Neural progenitor cell (in vitro differentiated cells): Measurements from ENCODE around the gene CACNA1C.

Experiments used
- EZH2 ChIP-seq: fragments of 200-600 bp; sonication (generic); IDR thresholded peaks from 2 replicates; pipeline ENCODE4 v1.6.1; 2017; ENCODE audit warnings: antibody characterized with exemption, mild to moderate bottlenecking, moderate library complexity
- TF ChIP-seq, protein P1 (sequence below): fragments of 200-600 bp; sonication (generic); IDR thresholded peaks from 2 replicates; pipeline ENCODE4 v1.5.1; 2017; ENCODE audit warnings: antibody characterized with exemption, mild to moderate bottlenecking

DNA sequence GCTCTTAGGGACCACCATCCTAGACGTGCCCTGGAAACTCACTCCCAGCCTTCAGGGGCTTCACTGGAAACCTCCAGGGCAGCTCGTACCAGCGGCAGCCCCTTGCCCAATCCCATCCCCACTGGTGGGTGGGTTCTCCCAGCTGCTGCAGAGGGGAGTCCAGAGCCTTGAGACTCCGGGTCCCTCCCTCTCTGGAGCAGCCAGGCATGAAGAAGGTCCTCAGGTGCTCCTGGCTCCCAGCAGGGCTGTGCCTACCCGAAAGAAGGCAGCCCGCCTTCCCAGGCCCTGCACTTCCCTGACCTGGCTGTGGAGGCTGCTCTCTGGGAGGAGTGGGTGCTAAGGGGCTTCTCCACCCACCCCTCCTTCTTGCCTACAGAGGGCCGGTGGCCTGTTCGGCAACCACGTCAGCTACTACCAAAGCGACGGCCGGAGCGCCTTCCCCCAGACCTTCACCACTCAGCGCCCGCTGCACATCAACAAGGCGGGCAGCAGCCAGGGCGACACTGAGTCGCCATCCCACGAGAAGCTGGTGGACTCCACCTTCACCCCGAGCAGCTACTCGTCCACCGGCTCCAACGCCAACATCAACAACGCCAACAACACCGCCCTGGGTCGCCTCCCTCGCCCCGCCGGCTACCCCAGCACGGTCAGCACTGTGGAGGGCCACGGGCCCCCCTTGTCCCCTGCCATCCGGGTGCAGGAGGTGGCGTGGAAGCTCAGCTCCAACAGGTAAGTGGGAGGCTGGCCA lies 626.5 kb downstream of the CACNA1C start:
- TF ChIP-seq, protein P1, sequence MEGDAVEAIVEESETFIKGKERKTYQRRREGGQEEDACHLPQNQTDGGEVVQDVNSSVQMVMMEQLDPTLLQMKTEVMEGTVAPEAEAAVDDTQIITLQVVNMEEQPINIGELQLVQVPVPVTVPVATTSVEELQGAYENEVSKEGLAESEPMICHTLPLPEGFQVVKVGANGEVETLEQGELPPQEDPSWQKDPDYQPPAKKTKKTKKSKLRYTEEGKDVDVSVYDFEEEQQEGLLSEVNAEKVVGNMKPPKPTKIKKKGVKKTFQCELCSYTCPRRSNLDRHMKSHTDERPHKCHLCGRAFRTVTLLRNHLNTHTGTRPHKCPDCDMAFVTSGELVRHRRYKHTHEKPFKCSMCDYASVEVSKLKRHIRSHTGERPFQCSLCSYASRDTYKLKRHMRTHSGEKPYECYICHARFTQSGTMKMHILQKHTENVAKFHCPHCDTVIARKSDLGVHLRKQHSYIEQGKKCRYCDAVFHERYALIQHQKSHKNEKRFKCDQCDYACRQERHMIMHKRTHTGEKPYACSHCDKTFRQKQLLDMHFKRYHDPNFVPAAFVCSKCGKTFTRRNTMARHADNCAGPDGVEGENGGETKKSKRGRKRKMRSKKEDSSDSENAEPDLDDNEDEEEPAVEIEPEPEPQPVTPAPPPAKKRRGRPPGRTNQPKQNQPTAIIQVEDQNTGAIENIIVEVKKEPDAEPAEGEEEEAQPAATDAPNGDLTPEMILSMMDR = no peak
- no peak for TF ChIP-seq EZH2
